ENCODE data around the gene COL16A1. TPM values are rescaled to one million over a fixed set of nuclear protein-coding genes. Genes with fewer than 3 reads are reported as not detected.
A peak's percentile ranks its signal among the peaks of the same experiment; 100 is the strongest.

Gene COL16A1
- total and polyA plus RNA-seq, 2 of the 13 experiments (the other 11 are each of a cell fraction or from before 2014, with no cell fraction given) = 4.3 to 12.2 TPM

GRCh38 chr1:31694069-31694963 lies 9.5 kb downstream of the COL16A1 start:
- H3K9me3 ChIP-seq (ENCODE audit: low read length) = no peaks in the 10 kb centered on the region
- TF ChIP-seq ZNF768 (CRISPR knock-in tag; IDR thresholded peaks at IDR 0.05) (peak; percentile 92), DBP (CRISPR knock-in tag; IDR thresholded peaks at IDR 0.05; ENCODE audit: not compliant biosample characterization) (no peak)
- POLR2A ChIA-PET = interaction anchor here (1.2 kb wide), 1 partner anchor 10 kb away, joined by 3 read pairs; the partner anchor contains the start of gene COL16A1
- FAIRE-seq (no peak), ATAC-seq (no peak), DNase-seq (ENCODE audit: low spot score) (no peak)
- intact Hi-C loops (cut with micrococcal nuclease; ENCODE audit: unreplicated experiment) = no loop called here
- CTCF ChIA-PET (ENCODE audit: low intra/inter-chr PET ratio, low total read pairs) = no interaction called here
- in situ Hi-C loops (cut with HindIII; ENCODE audit: extremely low pct_ligation_motif_present, low pct_unique_long_range_greater_than_20kb) = no loop called here
- no peaks in the 10 kb centered on the region; a peak in 2 of 5 replicates for H3K36me3 ChIP-seq (replicated peaks in 1 of 2; ENCODE audit: control insufficient read depth in 1 of 2, insufficient read depth in 2 of 2, low read length in 2 of 2)
- H3K27ac ChIP-seq (ENCODE audit: extremely low read length, insufficient read depth, low read length) = no peak overlapping the region
- H3K9ac ChIP-seq (ENCODE audit: insufficient read depth, low read depth, low read length) = no peak overlapping the region
- H3K79me2 ChIP-seq (ENCODE audit: insufficient read depth, low read length) = no peaks in the 10 kb centered on the region
- no peaks in the 10 kb centered on the region for H3K27me3 ChIP-seq (ENCODE audit: control insufficient read depth in 1 of 2, insufficient read depth in 2 of 2, low read length in 2 of 2)
- no TSS peak for BruUV-seq (replicated peaks)
- H4K20me1 ChIP-seq (ENCODE audit: insufficient read depth, low read length) = no peaks in the 10 kb centered on the region
- no peaks in the 10 kb centered on the region for H3K4me1 ChIP-seq (ENCODE audit: insufficient read depth, low read length)
- H3K4me3 ChIP-seq (replicated peaks in 1 of 3; ENCODE audit: insufficient read depth in 1 of 3, low read depth in 2 of 3, low read length in 3 of 3) = no peak overlapping the region
- H3K4me2 ChIP-seq (ENCODE audit: low read depth, low read length) = no peak overlapping the region
- no peak overlapping the region for H2AFZ ChIP-seq (ENCODE audit: low read length)
- 86% methylated on average over 10 of the region's 12 CpGs for WGBS (ENCODE audit: low lambda C conversion rate)

- 96% methylated on average over 9 of the region's 10 CpGs for WGBS (ENCODE audit: low lambda C conversion rate)
- DNase-seq (ENCODE audit: low spot score) (no peak), ATAC-seq (no peak), FAIRE-seq (no peak)
- BruUV-seq (replicated peaks) = no TSS peak
- Histone ChIP-seq H3K4me3 (replicated peaks in 1 of 3; ENCODE audit: insufficient read depth in 1 of 3, low read depth in 2 of 3, low read length in 3 of 3) (no peak overlapping the region), H3K9ac (ENCODE audit: insufficient read depth, low read depth, low read length) (no peak overlapping the region), H3K4me1 (ENCODE audit: insufficient read depth, low read length) (no peaks in the 10 kb centered on the region), H3K36me3 (replicated peaks in 1 of 2; ENCODE audit: control insufficient read depth in 1 of 2, insufficient read depth in 2 of 2, low read length in 2 of 2) (no peaks in the 10 kb centered on the region; a peak in 2 of 5 replicates), H3K79me2 (ENCODE audit: insufficient read depth, low read length) (no peaks in the 10 kb centered on the region), H2AFZ (ENCODE audit: low read length) (no peak overlapping the region), H3K27me3 (ENCODE audit: control insufficient read depth in 1 of 2, insufficient read depth in 2 of 2, low read length in 2 of 2) (no peaks in the 10 kb centered on the region), H3K9me3 (ENCODE audit: low read length) (no peaks in the 10 kb centered on the region), H3K27ac (ENCODE audit: extremely low read length, insufficient read depth, low read length) (no peak overlapping the region), H3K4me2 (ENCODE audit: low read depth, low read length) (no peak overlapping the region), H4K20me1 (ENCODE audit: insufficient read depth, low read length) (no peaks in the 10 kb centered on the region)
- TF ChIP-seq ZGPAT (CRISPR knock-in tag; IDR thresholded peaks at IDR 0.05) (no peak), ZC3H4 (CRISPR knock-in tag; IDR thresholded peaks at IDR 0.05; ENCODE audit: borderline replicate concordance) (no peak), PPARG (CRISPR knock-in tag; conservative IDR thresholded peaks at IDR 0.05) (no peak), CENPX (CRISPR knock-in tag; IDR thresholded peaks at IDR 0.05) (no peak), ZHX1 (CRISPR knock-in tag; IDR thresholded peaks at IDR 0.05; ENCODE audit: low read depth) (no peak)
- in situ Hi-C loops (cut with HindIII; ENCODE audit: extremely low pct_ligation_motif_present, low pct_unique_long_range_greater_than_20kb) = no loop called here
- ChIA-PET CTCF (ENCODE audit: low intra/inter-chr PET ratio, low total read pairs) (no interaction called here), POLR2A (interaction anchor here (1.2 kb wide), 1 partner anchor 11 kb away, joined by 3 read pairs; the partner anchor contains the start of gene COL16A1)
- intact Hi-C loops (cut with micrococcal nuclease; ENCODE audit: unreplicated experiment) = no loop called here
Observed at GRCh38 chr1:31693231-31693630, 10.6 kb downstream of the COL16A1 start.
